ENCODE results near the gene AP3M1. TPM values are rescaled to one million over a fixed set of nuclear protein-coding genes. Genes with fewer than 3 reads are reported as not detected.

Gene AP3M1
- total and polyA plus RNA-seq, 2 donors (not counting 1 experiment from before 2014, with no cell fraction given), result 28.4 to 55.3 TPM

- Histone ChIP-seq H3K4me3 (replicated peaks in 1 of 4; ENCODE audit: control extremely low read depth in 1 of 4, insufficient read depth in 1 of 4, low read depth in 3 of 4, low read length in 4 of 4) (no peak overlapping the region), H3K9me3 (ENCODE audit: control insufficient read depth, insufficient read depth, low read depth, low read length) (no peaks in the 10 kb centered on the region), H2AFZ (ENCODE audit: low read length) (no peak overlapping the region), H3K27ac (ENCODE audit: insufficient read depth, low read length) (no peak overlapping the region), H3K36me3 (ENCODE audit: control insufficient read depth, insufficient read depth, low read length) (peaks cover 22% of the 10 kb centered on the region), H3K4me2 (ENCODE audit: extremely low read depth, insufficient read depth, low read length) (no peak overlapping the region), H3K27me3 (ENCODE audit: control insufficient read depth, insufficient read depth, low read length) (no peaks in the 10 kb centered on the region), H4K20me1 (ENCODE audit: control insufficient read depth, extremely low read depth, insufficient read depth, low read length) (no peaks in the 10 kb centered on the region), H3K9ac (ENCODE audit: insufficient read depth, low read length) (no peak overlapping the region), H3K4me1 (ENCODE audit: control insufficient read depth, extremely low read depth, insufficient read depth, low read length) (peaks cover 10% of the 10 kb centered on the region), H3K79me2 (ENCODE audit: control insufficient read depth, insufficient read depth, low read length) (no peaks in the 10 kb centered on the region)
- TF ChIP-seq EZH2 (IDR thresholded peaks at IDR 0.05; ENCODE audit: low read length, missing control alignments) (no peak), CTCF (conservative IDR thresholded peaks at IDR 0.05 in 1 of 2, IDR thresholded peaks at IDR 0.05 in 1 of 2; ENCODE audit: low read depth in 1 of 2, low read length in 2 of 2) (no peak)
- DNase-seq (ENCODE audit: low read depth in 2 of 2), result peak in 1 of 2 donors; percentile 19
Observed at GRCh38 chr10:74120911-74121310, 29.7 kb downstream of the AP3M1 start.

DNA sequence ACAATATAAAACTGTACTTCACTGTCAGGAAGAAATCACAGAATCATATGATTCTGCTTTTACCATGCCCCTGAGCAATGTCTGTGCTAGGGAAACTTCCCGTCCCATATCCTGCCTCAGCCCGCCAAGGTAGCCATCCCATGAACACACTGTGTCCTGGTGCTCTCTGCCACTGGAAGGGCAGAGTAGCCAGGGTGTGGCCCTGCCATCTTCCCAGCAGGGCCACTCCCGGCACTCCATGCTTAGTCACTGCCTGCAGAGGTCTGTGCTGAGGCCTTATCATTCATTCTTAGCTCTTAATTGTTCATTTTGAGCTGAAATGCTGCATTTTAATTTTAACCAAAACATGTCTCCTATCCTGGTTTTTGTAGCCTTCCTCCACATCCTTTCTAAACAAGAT is 31.8 kb downstream of the AP3M1 start:
- H3K27ac ChIP-seq (ENCODE audit: insufficient read depth, low read length), result peak overlapping the region; percentile 13
- H3K9ac ChIP-seq (ENCODE audit: insufficient read depth, low read length), result no peak overlapping the region
- no peaks in the 10 kb centered on the region for H3K27me3 ChIP-seq (ENCODE audit: control insufficient read depth, insufficient read depth, low read length)
- H3K4me3 ChIP-seq (replicated peaks in 1 of 4; ENCODE audit: control extremely low read depth in 1 of 4, insufficient read depth in 1 of 4, low read depth in 3 of 4, low read length in 4 of 4), result no peak overlapping the region
- DNase-seq (ENCODE audit: low read depth in 2 of 2), result peak in 1 of 2 donors; percentile 24
- no peak overlapping the region for H2AFZ ChIP-seq (ENCODE audit: low read length)
- H3K4me1 ChIP-seq (ENCODE audit: control insufficient read depth, extremely low read depth, insufficient read depth, low read length), result peaks cover 10% of the 10 kb centered on the region
- peaks cover 31% of the 10 kb centered on the region for H3K36me3 ChIP-seq (ENCODE audit: control insufficient read depth, insufficient read depth, low read length)
- H3K79me2 ChIP-seq (ENCODE audit: control insufficient read depth, insufficient read depth, low read length), result peaks cover 3% of the 10 kb centered on the region
- TF ChIP-seq CTCF (conservative IDR thresholded peaks at IDR 0.05 in 1 of 2, IDR thresholded peaks at IDR 0.05 in 1 of 2; ENCODE audit: low read depth in 1 of 2, low read length in 2 of 2) (no peak), EZH2 (IDR thresholded peaks at IDR 0.05; ENCODE audit: low read length, missing control alignments) (no peak)
- H4K20me1 ChIP-seq (ENCODE audit: control insufficient read depth, extremely low read depth, insufficient read depth, low read length), result no peaks in the 10 kb centered on the region
- H3K4me2 ChIP-seq (ENCODE audit: extremely low read depth, insufficient read depth, low read length), result no peak overlapping the region
- H3K9me3 ChIP-seq (ENCODE audit: control insufficient read depth, insufficient read depth, low read depth, low read length), result no peaks in the 10 kb centered on the region

DNA sequence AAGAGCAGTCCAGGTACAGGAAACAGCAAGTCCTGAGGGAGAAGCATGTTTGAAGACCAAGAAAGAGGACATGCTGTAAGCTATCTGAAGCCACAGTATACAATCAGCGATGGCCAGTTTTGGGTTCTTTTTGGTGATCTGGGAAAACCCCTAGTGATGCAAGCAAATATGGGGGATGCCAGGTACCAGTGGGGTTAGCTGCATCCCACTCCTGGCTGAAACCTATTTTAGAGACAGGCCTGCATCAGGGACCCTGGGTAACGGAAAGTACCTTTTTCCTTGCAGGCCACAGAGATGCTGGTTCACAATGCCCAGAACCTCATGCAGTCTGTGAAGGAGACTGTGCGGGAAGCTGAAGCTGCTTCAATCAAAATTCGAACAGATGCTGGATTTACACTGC is 32.9 kb downstream of the AP3M1 start:
- Histone ChIP-seq H3K36me3 (ENCODE audit: control insufficient read depth, insufficient read depth, low read length) (peaks cover 29% of the 10 kb centered on the region), H3K4me2 (ENCODE audit: extremely low read depth, insufficient read depth, low read length) (no peak overlapping the region), H3K4me3 (replicated peaks in 1 of 4; ENCODE audit: control extremely low read depth in 1 of 4, insufficient read depth in 1 of 4, low read depth in 3 of 4, low read length in 4 of 4) (no peak overlapping the region), H4K20me1 (ENCODE audit: control insufficient read depth, extremely low read depth, insufficient read depth, low read length) (no peaks in the 10 kb centered on the region), H3K27ac (ENCODE audit: insufficient read depth, low read length) (no peak overlapping the region), H3K27me3 (ENCODE audit: control insufficient read depth, insufficient read depth, low read length) (no peaks in the 10 kb centered on the region), H3K79me2 (ENCODE audit: control insufficient read depth, insufficient read depth, low read length) (peaks cover 3% of the 10 kb centered on the region), H2AFZ (ENCODE audit: low read length) (no peak overlapping the region), H3K9me3 (ENCODE audit: control insufficient read depth, insufficient read depth, low read depth, low read length) (no peaks in the 10 kb centered on the region), H3K4me1 (ENCODE audit: control insufficient read depth, extremely low read depth, insufficient read depth, low read length) (peaks cover 10% of the 10 kb centered on the region), H3K9ac (ENCODE audit: insufficient read depth, low read length) (no peak overlapping the region)
- no peak for TF ChIP-seq EZH2 (IDR thresholded peaks at IDR 0.05; ENCODE audit: low read length, missing control alignments)
- no peak for TF ChIP-seq CTCF (conservative IDR thresholded peaks at IDR 0.05 in 1 of 2, IDR thresholded peaks at IDR 0.05 in 1 of 2; ENCODE audit: low read depth in 1 of 2, low read length in 2 of 2)
- DNase-seq (ENCODE audit: low read depth in 2 of 2), result no peak
